PC-9 (cell line): ENCODE data around the gene FUOM.

Source experiments
- CTCF ChIP-seq: fragments of 200-600 bp; sonication (generic); conservative IDR thresholded peaks from 2 replicates; pipeline ENCODE4 v1.6.1; 2017; ENCODE audit warnings: mixed run types, antibody characterized with exemption, mild to moderate bottlenecking, moderate library complexity
- EZH2 ChIP-seq: fragments of 200-600 bp; sonication (generic); IDR thresholded peaks from 2 replicates; pipeline ENCODE4 v1.8.0; 2017; ENCODE audit warnings: antibody characterized with exemption, low read depth

- no peak for TF ChIP-seq CTCF
- TF ChIP-seq EZH2: no peak
Observed at GRCh38 chr10:133400624-133401424, 43.0 kb upstream of the FUOM start.
